Muscle layer of colon (tissue), 2 donors: ENCODE data around the gene ZNF761.
"Not testable (repeated sequence)": the region's sequence is repeated elsewhere in the genome, so short reads cannot be mapped to it uniquely, and the experiment has no call there.

Source experiments
- H3K27ac ChIP-seq: one replicate; pipeline ENCODE4 v1.7.0; 2013; ENCODE audit warnings: low read depth, mild to moderate bottlenecking, low read length, moderate library complexity
- H3K27me3 ChIP-seq, 2 donors: one replicate each; pipeline ENCODE4 v1.7.0; 2013; ENCODE audit warnings: low read length in 2 of 2, mild to moderate bottlenecking in 2 of 2; ENCODE audit not compliant: insufficient read depth in 2 of 2, control insufficient read depth in 1 of 2
- H3K36me3 ChIP-seq: one replicate; pipeline ENCODE4 v1.7.0; 2013; ENCODE audit warnings: mild to moderate bottlenecking, low read length; ENCODE audit not compliant: insufficient read depth
- H3K4me1 ChIP-seq: one replicate; pipeline ENCODE4 v1.7.0; 2013; ENCODE audit warnings: mild to moderate bottlenecking, low read length; ENCODE audit not compliant: insufficient read depth
- H3K4me3 ChIP-seq, 2 donors: one replicate each; pipeline ENCODE4 v1.7.0; 2013; ENCODE audit warnings: low read length in 2 of 2, low read depth in 1 of 2, mild to moderate bottlenecking in 1 of 2, moderate library complexity in 1 of 2
- H3K9ac ChIP-seq: one replicate; pipeline ENCODE4 v1.7.0; 2013; ENCODE audit warnings: low read length
- H3K9me3 ChIP-seq: one replicate; pipeline ENCODE4 v1.7.0; 2013; ENCODE audit warnings: mild to moderate bottlenecking, low read length
- donor health status: abdominal sarcoma.
- donor health status: Adenocarcinoma of cecum.

Gene ZNF761

DNA sequence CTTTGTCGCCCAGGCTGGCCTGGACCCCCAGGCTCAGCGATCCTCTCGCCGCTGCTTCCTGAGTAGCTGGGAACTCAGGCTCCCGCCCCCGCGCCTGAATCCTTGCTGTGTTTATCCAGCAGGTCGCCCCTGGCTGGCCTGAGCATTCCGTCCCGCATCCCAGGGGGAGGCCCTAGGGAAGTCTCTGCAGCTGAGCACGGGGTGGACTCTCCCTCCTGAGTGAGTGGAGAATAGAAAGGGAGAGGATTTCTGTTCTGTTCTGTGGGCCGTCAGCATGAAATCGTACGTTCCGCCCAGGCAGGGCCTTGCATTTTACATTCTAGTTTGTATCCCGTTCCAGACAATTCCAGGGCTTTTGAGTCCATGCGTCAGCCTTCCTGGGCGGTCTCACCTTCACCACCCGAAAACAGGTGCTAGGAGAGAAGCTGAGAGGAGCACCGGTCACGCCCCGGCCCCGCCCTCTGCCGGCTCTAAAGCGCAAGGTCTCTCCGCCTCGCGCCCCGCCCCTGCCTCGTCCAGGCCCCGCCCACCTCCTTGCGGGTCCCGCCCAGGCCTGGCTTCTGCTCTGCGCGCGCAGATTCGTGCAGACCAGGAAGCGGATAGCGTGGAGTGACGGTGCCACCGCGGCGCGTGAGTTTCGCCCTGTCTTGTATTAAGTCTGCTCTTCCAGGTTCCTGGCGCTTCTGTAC, at the start of gene ZNF761:
ZNF761 (plus strand) TSS at position 586 of the 689 bp plus-strand sequence. CDS start 15,285 bp downstream, outside the sequence.
- Histone ChIP-seq H3K9me3 (no peaks in the 10 kb centered on the region), H3K4me1 (peaks cover 15% of the 10 kb centered on the region), H3K9ac (peak within 1 kb of the TSS; percentile 53), H3K27ac (peak within 1 kb of the TSS; percentile 66), H3K4me3 (peak within 1 kb of the TSS; percentile 79 to 83), H3K27me3 (no peaks in the 10 kb centered on the region), H3K36me3 (no peaks in the 10 kb centered on the region)

GRCh38 chr19:53388168-53388567, 43.6 kb upstream of the ZNF761 start:
- Histone ChIP-seq H3K36me3 (no peaks in the 10 kb centered on the region), H3K9me3 (no peaks in the 10 kb centered on the region)

DNA sequence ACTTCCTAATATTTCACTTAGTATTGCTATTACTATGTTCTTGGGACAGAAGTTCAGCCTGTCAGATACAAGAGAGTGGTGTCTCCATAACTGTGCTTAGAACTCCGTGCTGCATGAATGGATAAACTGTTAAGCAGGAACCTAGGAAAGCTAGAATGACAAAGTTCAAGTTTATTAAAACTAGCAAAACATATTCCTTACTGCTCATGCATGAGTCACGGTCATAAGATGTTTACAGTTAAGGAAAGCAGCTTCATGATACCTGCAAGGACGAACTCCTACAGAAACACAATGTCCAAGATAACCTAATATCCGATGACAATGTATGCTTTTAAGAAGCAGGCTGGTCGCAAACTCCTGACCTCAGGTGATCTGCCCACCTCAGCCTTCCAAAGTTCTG, 42.9 kb upstream of the ZNF761 start:
- H3K9me3 ChIP-seq, result no peaks in the 10 kb centered on the region
- H3K27me3 ChIP-seq, result no peaks in the 10 kb centered on the region
- no peak overlapping the region for H3K4me3 ChIP-seq
- no peaks in the 10 kb centered on the region for H3K4me1 ChIP-seq
- no peak overlapping the region for H3K9ac ChIP-seq
- no peaks in the 10 kb centered on the region for H3K36me3 ChIP-seq
- no peak overlapping the region for H3K27ac ChIP-seq

More at GRCh38 chr19:53388168-53388567, 43.6 kb upstream of the ZNF761 start:
- H3K4me3 ChIP-seq, result no peak overlapping the region
- H3K27ac ChIP-seq, result no peak overlapping the region
- H3K9ac ChIP-seq, result no peak overlapping the region
- H3K27me3 ChIP-seq, result no peaks in the 10 kb centered on the region
- no peaks in the 10 kb centered on the region for H3K4me1 ChIP-seq

DNA sequence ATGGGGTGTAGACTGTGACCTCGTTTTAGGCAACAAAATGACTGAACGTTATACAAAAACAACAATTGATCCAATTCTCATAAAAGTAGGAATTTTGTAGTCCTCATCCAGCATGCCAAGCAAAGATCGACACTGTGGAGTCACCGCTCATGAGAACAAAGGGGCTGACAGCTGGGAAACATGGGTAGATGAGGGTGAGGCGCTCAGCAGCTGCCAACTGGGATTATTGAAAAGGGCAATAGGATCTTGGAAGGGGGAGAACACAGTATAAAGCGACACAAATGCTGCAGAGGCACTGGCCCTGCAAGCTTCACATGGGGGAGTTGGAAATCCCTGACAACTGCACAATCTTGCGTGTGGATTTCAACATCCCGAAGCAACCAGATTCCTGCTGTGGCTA, 42.2 kb upstream of the ZNF761 start:
- Histone ChIP-seq H3K9ac (no peak overlapping the region), H3K27ac (no peak overlapping the region)

DNA sequence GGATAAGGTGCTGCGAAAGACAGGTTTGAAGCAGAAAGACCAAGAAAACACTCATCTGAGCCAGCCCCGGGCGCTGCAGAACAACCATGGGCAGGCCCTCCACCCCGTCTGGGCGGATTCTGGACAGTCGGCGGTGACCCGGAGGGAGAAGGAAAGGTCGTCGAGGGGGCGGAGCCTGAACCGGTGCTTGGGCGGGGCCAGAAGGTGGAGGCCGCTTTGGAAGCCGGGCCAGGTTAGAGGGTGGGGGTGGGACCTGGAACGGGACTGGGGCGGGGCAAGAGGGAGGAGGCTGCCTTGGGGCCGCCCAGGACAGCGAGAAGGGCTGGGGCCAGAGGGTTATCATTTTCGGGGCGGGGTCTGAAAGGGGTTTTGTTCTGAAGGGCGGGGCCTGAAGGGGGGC, 41.8 kb upstream of the ZNF761 start:
- Histone ChIP-seq H3K4me3 (no peak overlapping the region), H3K9me3 (no peaks in the 10 kb centered on the region)

More for the DNA sequence above, 42.2 kb upstream of the ZNF761 start:
- H3K36me3 ChIP-seq, result no peaks in the 10 kb centered on the region
- H3K27me3 ChIP-seq, result no peaks in the 10 kb centered on the region
- no peak overlapping the region for H3K4me3 ChIP-seq
- H3K4me1 ChIP-seq, result no peaks in the 10 kb centered on the region
- no peaks in the 10 kb centered on the region for H3K9me3 ChIP-seq

DNA sequence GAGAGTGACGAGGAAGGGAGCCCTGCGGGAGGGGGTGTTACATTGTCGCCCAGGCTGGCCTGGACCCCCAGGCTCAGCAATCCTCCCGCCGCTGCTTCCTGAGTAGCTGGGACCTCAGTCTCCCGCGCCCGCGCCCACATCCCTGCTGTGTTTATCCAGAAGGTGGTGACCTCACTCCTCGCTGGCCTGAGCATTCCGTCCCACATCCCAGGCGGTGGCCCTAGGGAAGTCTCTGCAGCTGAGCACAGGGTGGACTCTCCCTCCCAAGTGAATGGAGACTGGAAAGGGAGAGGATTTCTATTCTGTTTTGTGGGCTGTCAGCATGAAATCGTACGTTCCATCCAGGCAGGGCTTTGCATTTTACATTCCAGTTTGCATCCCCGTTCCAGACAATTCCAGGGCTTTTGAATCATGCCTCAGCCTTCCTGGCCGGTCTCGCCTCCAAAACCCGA, 37.2 kb upstream of the ZNF761 start:
- no peaks in the 10 kb centered on the region for H3K9me3 ChIP-seq
- H3K27me3 ChIP-seq, result no peaks in the 10 kb centered on the region
- peak overlapping the region; percentile 74 to 93 for H3K4me3 ChIP-seq
- peak overlapping the region; percentile 77 for H3K9ac ChIP-seq
- no peaks in the 10 kb centered on the region for H3K36me3 ChIP-seq
- H3K4me1 ChIP-seq, result no peaks in the 10 kb centered on the region
- H3K27ac ChIP-seq, result peak overlapping the region; percentile 66

More for the DNA sequence above, 41.8 kb upstream of the ZNF761 start:
- H3K27me3 ChIP-seq, result no peaks in the 10 kb centered on the region
- H3K4me1 ChIP-seq, result no peaks in the 10 kb centered on the region
- no peak overlapping the region for H3K9ac ChIP-seq
- no peak overlapping the region for H3K27ac ChIP-seq
- H3K36me3 ChIP-seq, result no peaks in the 10 kb centered on the region

- H3K36me3 ChIP-seq, result peaks cover 5% of the 10 kb centered on the region
- H3K9ac ChIP-seq, result peak within 1 kb of the TSS; percentile 77
- no peaks in the 10 kb centered on the region for H3K9me3 ChIP-seq
- H3K4me1 ChIP-seq, result no peaks in the 10 kb centered on the region
- peak within 1 kb of the TSS; percentile 74 to 93 for H3K4me3 ChIP-seq
- no peaks in the 10 kb centered on the region for H3K27me3 ChIP-seq
- H3K27ac ChIP-seq, result peak within 1 kb of the TSS; percentile 66
Observed at GRCh38 chr19:53394974-53395839, 36.6 kb upstream of the ZNF761 start, which contains the start of gene ZNF765. Gene ZNF765, plus strand, starts transcription at chr19:53395149. Its CDS starts 2,867 bp downstream, at chr19:53398016.

DNA sequence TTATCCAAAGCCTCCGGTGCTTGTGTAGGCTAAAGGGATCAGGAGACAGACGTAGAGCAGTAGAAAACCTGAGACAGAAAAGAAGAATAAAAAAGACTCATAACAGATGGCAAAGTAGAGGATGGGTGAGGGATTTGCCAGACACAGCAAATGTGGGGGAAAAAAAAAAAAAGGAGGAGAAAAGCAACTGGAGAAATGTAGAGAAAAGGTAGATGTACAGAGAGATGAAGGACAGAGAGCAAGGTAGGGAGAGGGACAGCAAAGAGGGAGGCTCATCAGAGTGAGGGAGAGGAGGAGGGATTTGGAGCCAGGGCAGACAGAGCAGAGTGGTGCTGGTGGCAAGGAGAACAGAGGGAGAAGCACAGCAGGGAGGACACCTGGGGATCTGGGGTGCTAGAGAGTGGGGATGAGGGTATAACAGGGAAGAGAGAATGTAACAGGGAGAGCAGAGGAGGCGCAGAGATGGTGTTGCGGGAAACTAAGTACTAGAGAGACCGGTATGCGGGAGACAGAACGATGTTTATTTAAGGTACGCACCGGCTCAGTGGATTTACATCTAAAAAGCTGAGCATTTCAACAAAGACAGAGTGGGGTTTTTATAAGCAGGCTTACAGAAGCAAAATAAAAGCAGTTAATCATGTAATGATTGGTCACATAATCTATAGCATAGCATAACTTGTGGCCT, 35.8 kb upstream of the ZNF761 start:
- H3K36me3 ChIP-seq, H3K4me1 ChIP-seq, H3K27me3 ChIP-seq, H3K9me3 ChIP-seq: not testable (repeated sequence)
- peak overlapping the region; percentile 65 for H3K9ac ChIP-seq
- peak overlapping the region; percentile 66 for H3K27ac ChIP-seq
- H3K4me3 ChIP-seq, result peak overlapping the region; percentile 74 to 93

DNA sequence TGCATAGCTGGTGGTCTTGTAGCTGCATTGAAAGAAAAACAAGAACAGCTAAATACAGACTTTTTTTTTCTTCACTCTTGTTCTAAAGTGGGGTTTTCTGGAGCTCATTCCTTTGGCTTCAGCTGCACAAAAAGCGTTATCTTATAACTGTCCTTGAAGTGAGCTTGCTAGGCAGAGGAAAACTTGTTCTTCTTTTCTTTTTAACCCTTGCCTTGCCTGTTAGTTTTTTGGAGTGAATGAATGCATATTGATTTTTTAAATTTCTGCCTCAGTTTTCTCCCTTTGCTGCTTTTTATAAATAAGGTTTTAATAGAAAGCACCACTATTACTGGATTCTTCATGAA, 35.3 kb upstream of the ZNF761 start:
- H3K9me3 ChIP-seq, result no peaks in the 10 kb centered on the region
- peaks cover 6% of the 10 kb centered on the region for H3K36me3 ChIP-seq
- no peak overlapping the region for H3K4me3 ChIP-seq
- H3K27me3 ChIP-seq, result no peaks in the 10 kb centered on the region
- H3K4me1 ChIP-seq, result no peaks in the 10 kb centered on the region
- H3K27ac ChIP-seq, result no peak overlapping the region
- no peak overlapping the region for H3K9ac ChIP-seq

- H3K9ac ChIP-seq, H3K9me3 ChIP-seq, H3K27me3 ChIP-seq, H3K4me1 ChIP-seq, H3K4me3 ChIP-seq, H3K27ac ChIP-seq: not testable (repeated sequence)
- peaks cover 12% of the 10 kb centered on the region for H3K36me3 ChIP-seq
Observed at GRCh38 chr19:53397918-53398317, 33.9 kb upstream of the ZNF761 start.

DNA sequence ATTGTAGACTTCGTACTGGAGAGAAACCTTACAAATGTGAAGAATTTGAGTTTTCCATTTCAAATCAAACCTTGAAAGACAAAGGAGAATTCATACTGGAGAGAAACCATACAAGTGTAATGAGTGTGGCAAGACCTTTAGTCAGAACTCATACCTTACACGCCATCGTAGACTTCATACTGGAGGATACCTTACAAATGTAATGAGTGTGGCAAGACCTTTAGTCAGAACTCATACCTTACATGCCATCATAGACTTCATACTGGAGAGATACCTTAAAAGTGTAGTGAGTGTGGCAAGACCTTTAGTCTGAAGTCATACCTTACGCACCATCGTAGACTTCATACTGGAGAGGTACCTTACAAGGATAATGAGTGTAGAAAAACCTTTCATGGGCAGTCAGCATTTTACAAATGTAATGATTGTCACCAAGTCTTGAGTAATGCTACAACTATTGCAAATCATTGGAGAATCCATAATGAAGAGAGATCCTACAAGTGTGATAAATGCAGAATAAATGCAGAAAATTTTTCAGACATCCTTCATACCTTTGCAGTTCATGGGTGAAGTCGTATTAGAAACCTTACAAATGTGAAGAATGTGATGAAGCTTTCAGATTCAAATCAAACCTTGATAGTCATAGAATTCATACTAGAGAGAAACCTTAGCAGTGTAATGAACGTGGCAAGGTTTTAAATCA, 22.1 kb upstream of the ZNF761 start:
- H3K4me1 ChIP-seq, result no peaks in the 10 kb centered on the region
- no peak overlapping the region for H3K4me3 ChIP-seq
- H3K36me3 ChIP-seq, result peaks cover 29% of the 10 kb centered on the region
- H3K9ac ChIP-seq, result no peak overlapping the region
- no peak overlapping the region for H3K27ac ChIP-seq
- no peaks in the 10 kb centered on the region for H3K27me3 ChIP-seq
- H3K9me3 ChIP-seq, result peaks cover 28% of the 10 kb centered on the region
